ENCODE results near the gene GATA3.

GRCh38 chr10:8017277-8017676 is 37.2 kb upstream of the GATA3 start:
- no peak for TF ChIP-seq EGR1 (IDR thresholded peaks at IDR 0.05; ENCODE audit: borderline replicate concordance, low read depth, low read length)
- TF ChIP-seq CTCF (IDR thresholded peaks at IDR 0.05; ENCODE audit: control extremely low read depth in 1 of 3, insufficient read depth in 1 of 3, low read depth in 1 of 3, low read length in 3 of 3), result no peak
- no peak for TF ChIP-seq ZNF274 (IDR thresholded peaks at IDR 0.05; ENCODE audit: borderline replicate concordance, extremely low read depth, low read length)
- no peak for TF ChIP-seq YY1 (IDR thresholded peaks at IDR 0.05; ENCODE audit: low read depth, low read length)
- no peak for TF ChIP-seq POLR2AphosphoS5 (IDR thresholded peaks at IDR 0.05; ENCODE audit: low read depth, low read length)
- TF ChIP-seq GTF2F1 (IDR thresholded peaks at IDR 0.05; ENCODE audit: borderline replicate concordance, low read depth, low read length), result no peak
- no peak for TF ChIP-seq EP300 (IDR thresholded peaks at IDR 0.05; ENCODE audit: borderline replicate concordance in 1 of 2, low read depth in 2 of 2, low read length in 2 of 2)
- TF ChIP-seq MAFK (IDR thresholded peaks at IDR 0.05; ENCODE audit: low read depth, low read length), result 0 out of 2 replicates have a peak, but pooled peaks have one; percentile 32
- no peak for TF ChIP-seq MAX (IDR thresholded peaks at IDR 0.05)
- no peak for TF ChIP-seq CEBPB (IDR thresholded peaks at IDR 0.05; ENCODE audit: low read depth, low read length)
- TF ChIP-seq RNF2 (IDR thresholded peaks at IDR 0.05; ENCODE audit: borderline replicate concordance, low read depth, low read length, missing control alignments, poor library complexity, severe bottlenecking), result no peak
- TF ChIP-seq TAF1 (IDR thresholded peaks at IDR 0.05; ENCODE audit: low read depth, low read length), result no peak
- TF ChIP-seq USF2 (IDR thresholded peaks at IDR 0.05; ENCODE audit: low read length), result no peak

Data from H1 (cell line).